Measurements from ENCODE around the gene PRELP. TPM values are rescaled to one million over a fixed set of nuclear protein-coding genes. Genes with fewer than 3 reads are reported as not detected.
"Not testable (repeated sequence)": the region's sequence is repeated elsewhere in the genome, so short reads cannot be mapped to it uniquely, and the experiment has no call there.

PRELP gene
- total and polyA plus RNA-seq, 9 donors = 40.9 to 185 (median 97.8) TPM

GRCh38 chr1:203444171-203444576, 31.4 kb upstream of the PRELP start:
- Histone ChIP-seq H3K36me3 (no peaks in the 10 kb centered on the region), H3K27me3 (no peaks in the 10 kb centered on the region), H3K4me1 (ENCODE audit: insufficient read depth) (peaks cover 16% of the 10 kb centered on the region), H3K9me3 (no peaks in the 10 kb centered on the region), H3K4me3 (no peak overlapping the region), H3K27ac (no peak overlapping the region)
- DNase-seq = no peak
- intact Hi-C loops (cut with DNase I) = loop anchor here in 3 of 4 donors (5.0 to 10.0 kb wide), 5 partner anchors 33 to 169 kb away; partner anchors contain the start of gene PRELP (in 2 of the 3)
- TF ChIP-seq EP300 (IDR thresholded peaks at IDR 0.05) = no peak
- no peak for TF ChIP-seq POLR2A (IDR thresholded peaks at IDR 0.05)
- no peak for TF ChIP-seq CTCF (IDR thresholded peaks at IDR 0.05)
- WGBS, 3 donors = 95 to 100% (median 98%) methylated on average over 1 of the region's 1 CpG

GRCh38 chr1:203447151-203447550, 28.5 kb upstream of the PRELP start:
- Histone ChIP-seq H3K9me3 (no peaks in the 10 kb centered on the region), H3K36me3 (no peaks in the 10 kb centered on the region), H3K27ac (no peak overlapping the region), H3K4me1 (ENCODE audit: insufficient read depth) (peaks cover 4% of the 10 kb centered on the region), H3K27me3 (no peaks in the 10 kb centered on the region), H3K4me3 (no peak overlapping the region)
- WGBS, 3 donors = 72 to 77% (median 77%) methylated on average over 2 of the region's 2 CpGs
- intact Hi-C loops (cut with DNase I) = loop anchor here in 2 of 4 donors (10.0 kb wide), 2 partner anchors 82 to 172 kb away; no protein-coding TSS in a partner anchor
- TF ChIP-seq EP300 (IDR thresholded peaks at IDR 0.05) = no peak
- no peak for TF ChIP-seq POLR2A (IDR thresholded peaks at IDR 0.05)
- no peak for TF ChIP-seq CTCF (IDR thresholded peaks at IDR 0.05)
- no peak for DNase-seq

GRCh38 chr1:203447598-203447997, 28.0 kb upstream of the PRELP start:
- H3K27me3 ChIP-seq; H3K4me3 ChIP-seq; H3K4me1 ChIP-seq (ENCODE audit: insufficient read depth); H3K36me3 ChIP-seq; DNase-seq; H3K9me3 ChIP-seq: not testable (repeated sequence)
- intact Hi-C loops (cut with DNase I) = loop anchor here in 2 of 4 donors (10.0 kb wide), 2 partner anchors 83 to 173 kb away; no protein-coding TSS in a partner anchor
- WGBS, 3 donors = 62 to 96% (median 75%) methylated on average over 1 of the region's 1 CpG
- H3K27ac ChIP-seq = peak overlapping the region in 1 of 2 donors; percentile 76

- peaks cover 4% of the 10 kb centered on the region for H3K4me1 ChIP-seq (ENCODE audit: insufficient read depth)
- TF ChIP-seq CTCF (IDR thresholded peaks at IDR 0.05) = no peak
- TF ChIP-seq EP300 (IDR thresholded peaks at IDR 0.05) = no peak
- no peak for TF ChIP-seq POLR2A (IDR thresholded peaks at IDR 0.05)
- H3K36me3 ChIP-seq = no peaks in the 10 kb centered on the region
- no peaks in the 10 kb centered on the region for H3K9me3 ChIP-seq
- intact Hi-C loops (cut with DNase I) = loop anchor here in 2 of 4 donors (10.0 kb wide), 2 partner anchors 84 to 174 kb away; no protein-coding TSS in a partner anchor
- no peak overlapping the region for H3K4me3 ChIP-seq
- DNase-seq = peak; percentile 57 to 88 (median 81)
- H3K27me3 ChIP-seq = no peaks in the 10 kb centered on the region
- peak overlapping the region; percentile 56 to 76 for H3K27ac ChIP-seq
- WGBS, 3 donors = 18 to 34% (median 21%) methylated on average over 9 of the region's 9 CpGs
These were observed 27.0 kb upstream of the PRELP start for GRCh38 chr1:203448521-203449061.

- Histone ChIP-seq H3K27me3 (no peaks in the 10 kb centered on the region), H3K4me3 (no peak overlapping the region), H3K9me3 (no peaks in the 10 kb centered on the region), H3K4me1 (ENCODE audit: insufficient read depth) (peaks cover 4% of the 10 kb centered on the region), H3K36me3 (no peaks in the 10 kb centered on the region), H3K27ac (peak overlapping the region in 1 of 2 donors; percentile 17)
- WGBS, 3 donors = 61 to 82% (median 69%) methylated on average over 1 of the region's 1 CpG
- no peak for DNase-seq
- TF ChIP-seq EP300 (IDR thresholded peaks at IDR 0.05) (no peak), POLR2A (IDR thresholded peaks at IDR 0.05) (no peak), CTCF (IDR thresholded peaks at IDR 0.05) (no peak)
- intact Hi-C loops (cut with DNase I) = no loop called here
These were observed 25.6 kb upstream of the PRELP start for GRCh38 chr1:203450001-203450400.
